H1 (cell line): ENCODE results near the gene CA14. TPM values are rescaled to one million over a fixed set of nuclear protein-coding genes. Genes with fewer than 3 reads are reported as not detected.

Experiments
- CTCF ChIA-PET: fragments of 300-600 bp; sonication (Branson Sonifier 250); formaldehyde crosslinking; loops from one replicate; lab custom pipeline; 2021; ENCODE audit not compliant: partially characterized antibody; lab: Charles Lee
- POLR2A ChIA-PET: fragments of 300-600 bp; sonication (Branson Sonifier 250); formaldehyde crosslinking; loops from one replicate; lab custom pipeline; 2021; ENCODE audit warnings: inconsistent platforms; ENCODE audit not compliant: partially characterized antibody; lab: Charles Lee
- DNase-seq, 2 experiments: peaks; one replicate each; pipeline versions ENCODE4 v3.0.0 to v3.0.0-alpha.2; 2010 to 2022; ENCODE audit warnings: low spot score in 2 of 2, low read depth in 1 of 2, mixed read lengths in 1 of 2
- FAIRE-seq: peaks from 2 replicates; lab custom pipeline; 2011; peaks lifted over from hg19 to GRCh38; lab: Jason Lieb, UNC
- H2AFZ ChIP-seq: 2 replicates; pipeline ENCODE4 v1.8.1; 2012; ENCODE audit warnings: low read length, inconsistent platforms
- H2AK5ac ChIP-seq: 2 replicates; pipeline ENCODE4 v1.6.1; 2013; ENCODE audit warnings: low read depth, low read length
- H2BK120ac ChIP-seq: replicated peaks from 2 replicates; pipeline ENCODE3; 2013; ENCODE audit warnings: low read depth, low read length, inconsistent platforms
- H2BK12ac ChIP-seq: 2 replicates; pipeline ENCODE4 v1.6.1; 2013; ENCODE audit warnings: low read depth, low read length
- H2BK15ac ChIP-seq: 2 replicates; pipeline ENCODE4 v1.6.1; 2013; ENCODE audit warnings: low read length
- H2BK20ac ChIP-seq: 2 replicates; pipeline ENCODE4 v1.6.1; 2013; ENCODE audit warnings: low read length
- H2BK5ac ChIP-seq: 2 replicates; pipeline ENCODE4 v1.6.1; 2013; ENCODE audit warnings: low read depth, low read length
- H3K14ac ChIP-seq: 2 replicates; pipeline ENCODE4 v1.6.1; 2013; ENCODE audit warnings: inconsistent platforms; ENCODE audit not compliant: insufficient read length
- H3K18ac ChIP-seq: 2 replicates; pipeline ENCODE4 v1.6.1; 2013; ENCODE audit warnings: low read length; ENCODE audit errors: extremely low read depth
- H3K23ac ChIP-seq: 2 replicates; pipeline ENCODE4 v1.6.1; 2013; ENCODE audit warnings: inconsistent platforms; ENCODE audit not compliant: insufficient read length
- H3K23me2 ChIP-seq: 2 replicates; pipeline ENCODE4 v1.6.1; 2013; ENCODE audit warnings: low read depth, low read length
- H3K27ac ChIP-seq: 2 replicates; pipeline ENCODE4 v1.6.1; 2011; ENCODE audit warnings: low read depth, low read length, inconsistent platforms
- H3K27me3 ChIP-seq, 4 experiments: replicated peaks in 1 of 4; 1 replicate in 1 of 4; 2 replicates in 3 of 4; pipeline versions ENCODE4 v1.6.1 to v1.8.1; 2011 to 2013; ENCODE audit warnings: low read length in 3 of 4, mild to moderate bottlenecking in 3 of 4, inconsistent platforms in 2 of 4, mixed read lengths in 2 of 4, moderate library complexity in 1 of 4; ENCODE audit not compliant: control insufficient read depth in 3 of 4, insufficient read depth in 3 of 4; ENCODE audit errors: extremely low read depth in 1 of 4
- H3K36me3 ChIP-seq, 4 experiments: 2 replicates each; pipeline versions ENCODE4 v1.6.1 to v1.8.1; 2011 to 2013; ENCODE audit warnings: mild to moderate bottlenecking in 4 of 4, low read length in 3 of 4, moderate library complexity in 2 of 4, control low read depth in 1 of 4, inconsistent platforms in 1 of 4; ENCODE audit not compliant: insufficient read depth in 4 of 4, control insufficient read depth in 2 of 4
- H3K4ac ChIP-seq: replicated peaks from 2 replicates; pipeline ENCODE3; 2013; ENCODE audit warnings: low read length, low read depth, mixed read lengths, inconsistent platforms; ENCODE audit not compliant: insufficient read length
- H3K4me1 ChIP-seq, 4 experiments: replicated peaks in 1 of 4; 1 replicate in 1 of 4; 2 replicates in 3 of 4; pipeline versions ENCODE4 v1.6.1 to v1.8.1; 2011 to 2013; ENCODE audit warnings: low read length in 3 of 4, inconsistent platforms in 2 of 4, mixed read lengths in 1 of 4; ENCODE audit not compliant: insufficient read depth in 4 of 4, control insufficient read depth in 3 of 4
- H3K4me2 ChIP-seq, 2 experiments: 2 replicates each; pipeline versions ENCODE4 v1.6.1 to v1.8.1; 2011 to 2013; ENCODE audit warnings: low read depth in 2 of 2, low read length in 2 of 2, control low read depth in 1 of 2, inconsistent platforms in 1 of 2, mild to moderate bottlenecking in 1 of 2; ENCODE audit not compliant: insufficient read depth in 1 of 2
- H3K4me3 ChIP-seq, 4 experiments: fragments of 200-600, 300-600 bp in 1 of 4; sonication (generic), shearing (Covaris generic), sonication (Bioruptor Twin) in 1 of 4; 2 replicates each; pipeline versions ENCODE4 v1.5.1 to v1.8.1; 2011 to 2016; ENCODE audit warnings: low read length in 4 of 4, low read depth in 3 of 4, control low read depth in 2 of 4, inconsistent platforms in 2 of 4, mild to moderate bottlenecking in 2 of 4, mixed read lengths in 1 of 4, moderate library complexity in 1 of 4; ENCODE audit not compliant: insufficient read depth in 2 of 4; ENCODE audit errors: extremely low read depth in 1 of 4
- H3K56ac ChIP-seq: replicated peaks from 2 replicates; pipeline ENCODE3; 2013; ENCODE audit warnings: low read depth, mild to moderate bottlenecking, mixed read lengths, low read length, inconsistent platforms; ENCODE audit not compliant: insufficient read length
- H3K79me1 ChIP-seq: 2 replicates; pipeline ENCODE4 v1.6.1; 2013; ENCODE audit warnings: low read depth, low read length, control low read depth
- H3K79me2 ChIP-seq, 2 experiments: 2 replicates each; pipeline versions ENCODE4 v1.6.1 to v1.8.1; 2012 to 2013; ENCODE audit warnings: low read length in 2 of 2, mild to moderate bottlenecking in 2 of 2, inconsistent platforms in 1 of 2; ENCODE audit not compliant: insufficient read depth in 2 of 2, control insufficient read depth in 1 of 2
- H3K9ac ChIP-seq, 4 experiments: replicated peaks in 1 of 4; 1 replicate in 1 of 4; 2 replicates in 3 of 4; pipeline versions ENCODE4 v1.6.1 to v1.8.1; 2011 to 2013; ENCODE audit warnings: low read depth in 3 of 4, low read length in 3 of 4, control low read depth in 2 of 4, mild to moderate bottlenecking in 2 of 4, moderate library complexity in 2 of 4, inconsistent platforms in 1 of 4; ENCODE audit errors: extremely low read depth in 1 of 4
- H3K9me3 ChIP-seq, 2 experiments: 2 replicates each; pipeline versions ENCODE4 v1.6.1 to v1.8.1; 2012 to 2013; ENCODE audit warnings: mild to moderate bottlenecking in 2 of 2, moderate library complexity in 2 of 2, control low read depth in 1 of 2, inconsistent platforms in 1 of 2, low read depth in 1 of 2, low read length in 1 of 2, mixed read lengths in 1 of 2; ENCODE audit not compliant: insufficient read depth in 2 of 2
- H4K20me1 ChIP-seq, 2 experiments: replicated peaks in 1 of 2; 2 replicates each; pipeline versions ENCODE3 to v1.8.1; 2011 to 2013; ENCODE audit warnings: inconsistent platforms in 2 of 2, low read length in 2 of 2, mild to moderate bottlenecking in 1 of 2; ENCODE audit not compliant: insufficient read depth in 2 of 2, control insufficient read depth in 1 of 2
- H4K5ac ChIP-seq: 2 replicates; pipeline ENCODE4 v1.6.1; 2013; ENCODE audit warnings: low read length, low read depth, mixed read lengths, inconsistent platforms; ENCODE audit not compliant: insufficient read length
- H4K8ac ChIP-seq: 2 replicates; pipeline ENCODE4 v1.8.0; 2013; ENCODE audit warnings: mild to moderate bottlenecking, moderate library complexity, low read length, inconsistent platforms; ENCODE audit not compliant: insufficient read depth; ENCODE audit errors: extremely low read depth
- H4K91ac ChIP-seq: replicated peaks from 2 replicates; pipeline ENCODE3; 2013; ENCODE audit warnings: low read length, mixed read lengths, inconsistent platforms; ENCODE audit not compliant: insufficient read length
- CHD1 ChIP-seq: IDR thresholded peaks from 2 replicates; pipeline ENCODE4 v1.6.1; 2012; ENCODE audit warnings: low read depth, low read length, improper control_type of control experiment
- JUND ChIP-seq: IDR thresholded peaks from 2 replicates; pipeline ENCODE4 v1.6.1; 2011; ENCODE audit warnings: mild to moderate bottlenecking, improper control_type of control experiment, low read length
- KDM1A ChIP-seq: fragments of 200-600, 300-600 bp; sonication (generic); IDR thresholded peaks from 2 replicates; pipeline ENCODE4 v1.7.1; 2016; ENCODE audit warnings: mild to moderate bottlenecking, low read length, borderline replicate concordance
- POLR2A ChIP-seq, 2 experiments: IDR thresholded peaks; 1 replicate in 1 of 2; 2 replicates in 1 of 2; pipeline ENCODE4 v1.6.1; 2011; ENCODE audit warnings: low read depth in 2 of 2, low read length in 2 of 2, mild to moderate bottlenecking in 2 of 2; ENCODE audit errors: control extremely low read depth in 1 of 2
- RBBP5 ChIP-seq: IDR thresholded peaks from 2 replicates; pipeline ENCODE4 v1.7.1; 2012; ENCODE audit warnings: low read depth, mild to moderate bottlenecking, inconsistent platforms, low read length, moderate library complexity, borderline replicate concordance
- SIN3A ChIP-seq, 2 experiments: IDR thresholded peaks in 1 of 2; conservative IDR thresholded peaks in 1 of 2; 2 replicates each; pipeline ENCODE4 v1.6.1; 2011 to 2012; ENCODE audit warnings: low read length in 2 of 2, improper control_type of control experiment in 1 of 2, low read depth in 1 of 2, mild to moderate bottlenecking in 1 of 2
- SRF ChIP-seq: IDR thresholded peaks from 2 replicates; pipeline ENCODE4 v1.6.1; 2011; ENCODE audit warnings: mild to moderate bottlenecking, low read depth, low read length, moderate library complexity
- ZNF274 ChIP-seq: IDR thresholded peaks from 2 replicates; pipeline ENCODE4 v1.7.0; 2012; ENCODE audit warnings: low read length, borderline replicate concordance; ENCODE audit errors: extremely low read depth
- WGBS, 2 experiments: shearing (Covaris generic) in 1 of 2; methylation state at CpG; one replicate each; pipeline versions ENCODE4 v1.1.6 to v1.1.7; 2013 to 2015; ENCODE audit warnings: low lambda C conversion rate in 2 of 2, mixed read lengths in 2 of 2, inconsistent platforms in 1 of 2, low coverage in 1 of 2, missing lambda C conversion rate in 1 of 2; ENCODE audit not compliant: insufficient replicate concordance in 2 of 2, insufficient coverage in 1 of 2, insufficient read length in 1 of 2; ENCODE audit errors: extremely low coverage in 1 of 2, missing lambda C conversion rate in 1 of 2; 5-methylcytosine and 5-hydroxymethylcytosine counted together
- polyA plus RNA-seq, 7 experiments: library from polyadenylated mRNA; depleted of rRNA in 3 of 7; stranded (reverse) in 5 of 7; unstranded in 2 of 7; fragments of >200 nt in 5 of 7; fragments of 200-250 nt in 2 of 7; gene quantifications; 1 replicate in 5 of 7; 2 replicates in 1 of 7; 4 replicates in 1 of 7; pipeline versions ENCODE4 v1.2.1 to v1.2.3, GENCODE V29; 2011 to 2013; ENCODE audit warnings: missing spikeins in 2 of 7, mixed read lengths in 2 of 7
- total RNA-seq: library from RNA; stranded (reverse); fragmentation: NEBNext Ultra II Directional; extraction: Animal tissue kit (Norgen Biotek cat#: 25700); gene quantifications from 2 replicates; pipeline ENCODE4 v1.2.1, GENCODE V29; 2021

Gene CA14
- total and polyA plus RNA-seq, 2 of the 8 experiments (the other 6 are each of a cell fraction or from before 2014, with no cell fraction given) = 52.3 to 105 TPM

DNA sequence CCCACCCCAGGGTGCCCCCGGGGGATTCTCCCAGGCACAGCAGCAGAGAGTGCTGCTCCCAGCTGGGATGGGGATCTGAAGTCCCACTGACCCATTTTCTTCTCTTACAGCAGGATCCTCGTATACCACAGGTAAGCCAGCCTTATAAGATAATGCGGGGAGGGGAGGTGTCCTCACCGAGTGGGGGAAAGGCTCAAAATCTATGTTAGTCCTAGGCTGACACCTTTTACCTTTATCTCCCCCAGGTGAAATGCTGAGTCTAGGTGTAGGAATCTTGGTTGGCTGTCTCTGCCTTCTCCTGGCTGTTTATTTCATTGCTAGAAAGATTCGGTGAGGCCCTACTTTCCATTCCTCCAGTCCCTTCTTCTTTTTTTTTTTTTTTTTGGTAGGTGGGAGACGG is 6.0 kb downstream of the CA14 start:
- no peak overlapping the region for H3K27ac ChIP-seq
- H2BK5ac ChIP-seq = no peak overlapping the region
- peaks cover 22% of the 10 kb centered on the region for H3K23me2 ChIP-seq
- FAIRE-seq (no peak), DNase-seq (no peak)
- no peak overlapping the region for H3K23ac ChIP-seq
- no peak overlapping the region for H3K4ac ChIP-seq
- H3K4me2 ChIP-seq = no peak overlapping the region
- peaks cover 3 to 4% of the 10 kb centered on the region in 2 experiments for H4K20me1 ChIP-seq
- no peak overlapping the region for H2AK5ac ChIP-seq
- CTCF ChIA-PET = interaction anchor here (1.1 to 17.5 kb wide), 3 partner anchors 9 to 53 kb away, joined by 3 to 326 read pairs (median 8); partner anchors contain the start of genes APH1A, C1orf54 and CIART
- H3K14ac ChIP-seq = no peak overlapping the region
- H3K56ac ChIP-seq = no peak overlapping the region
- peaks cover 4 to 15% (median 11%) of the 10 kb centered on the region in 4 experiments; a peak in 6 of 7 replicates for H3K4me1 ChIP-seq
- H3K79me1 ChIP-seq = peaks cover 16% of the 10 kb centered on the region; the same call in 1 of the 2 replicates
- peaks cover 11 to 35% of the 10 kb centered on the region in 2 experiments for H3K79me2 ChIP-seq
- H3K18ac ChIP-seq = no peak overlapping the region
- TF ChIP-seq KDM1A (no peak), SIN3A (conservative IDR thresholded peaks at IDR 0.05 in 1 of 2, IDR thresholded peaks at IDR 0.05 in 1 of 2; ENCODE audit: low read depth in 1 of 2, low read length in 2 of 2) (no peak), ZNF274 (no peak), RBBP5 (no peak), POLR2A (IDR thresholded peaks at IDR 0.05; ENCODE audit: control extremely low read depth in 1 of 2, low read depth in 2 of 2, low read length in 2 of 2) (no peak), JUND (no peak), CHD1 (no peak), SRF (no peak)
- no peak overlapping the region for H4K8ac ChIP-seq
- no peak overlapping the region for H2BK20ac ChIP-seq
- POLR2A ChIA-PET = interaction anchor here (0.9 to 19.4 kb wide), 6 partner anchors 11 to 101 kb away, joined by 3 to 535 read pairs (median 4); partner anchors contain the start of genes APH1A, C1orf54 and CIART
- H4K91ac ChIP-seq = no peak overlapping the region
- H3K27me3 ChIP-seq = no peaks in the 10 kb centered on the region
- no peak overlapping the region for H2BK120ac ChIP-seq
- WGBS, 2 experiments = 90% methylated on average over 4 of the region's 6 CpGs; no CpG with 5 or more reads in 1 of the 2 experiments
- H3K4me3 ChIP-seq = no peak overlapping the region
- no peak overlapping the region for H2BK12ac ChIP-seq
- H4K5ac ChIP-seq = no peak overlapping the region
- no peaks in the 10 kb centered on the region for H3K9me3 ChIP-seq
- no peak overlapping the region for H3K9ac ChIP-seq
- H3K36me3 ChIP-seq = peaks cover 24 to 60% (median 48%) of the 10 kb centered on the region in 4 experiments
- no peak overlapping the region for H2BK15ac ChIP-seq
- no peak overlapping the region for H2AFZ ChIP-seq
